Measurements from ENCODE around the gene PRKN. TPM values are rescaled to one million over a fixed set of nuclear protein-coding genes. Genes with fewer than 3 reads are reported as not detected.

PRKN gene
- total RNA-seq, 1 donor from 2014 or later = 1.2 TPM

- no peak for DNase-seq (ENCODE audit: low read depth)
- H3K4me3 ChIP-seq (ENCODE audit: low read depth, low read length) = no peak overlapping the region
- H3K36me3 ChIP-seq (ENCODE audit: control insufficient read depth, insufficient read depth, low read length) = no peaks in the 10 kb centered on the region
- no peaks in the 10 kb centered on the region for H3K27me3 ChIP-seq (ENCODE audit: control insufficient read depth, insufficient read depth, low read length)
- no peak for TF ChIP-seq CTCF (IDR thresholded peaks at IDR 0.05; ENCODE audit: insufficient read depth, low read length, poor library complexity, severe bottlenecking)
These were observed 1350.5 kb downstream of the PRKN start for GRCh38 chr6:161377116-161377515.

DNA sequence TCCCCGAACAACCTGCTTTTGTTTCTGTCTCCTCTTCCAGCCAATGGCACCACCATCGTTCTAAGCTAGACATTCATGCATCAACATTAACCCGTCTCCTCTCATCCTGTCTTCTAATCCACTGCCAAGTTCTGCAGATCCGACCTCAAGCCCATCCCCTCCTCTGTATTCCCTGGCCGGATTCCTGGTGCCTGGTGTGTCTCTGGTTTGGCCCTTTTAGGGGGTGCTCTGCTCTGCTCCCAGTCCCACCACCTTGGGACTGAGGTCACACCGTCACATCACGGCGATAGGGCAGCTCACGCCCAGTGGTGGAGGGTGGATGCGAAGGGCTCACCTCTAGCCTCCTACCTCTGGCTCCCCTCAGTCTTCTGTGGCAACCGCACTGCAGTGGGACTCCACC, 1351.2 kb downstream of the PRKN start:
- no peak overlapping the region for H3K4me3 ChIP-seq (ENCODE audit: low read depth, low read length)
- DNase-seq (ENCODE audit: low read depth) = no peak
- H3K36me3 ChIP-seq (ENCODE audit: control insufficient read depth, insufficient read depth, low read length) = no peaks in the 10 kb centered on the region
- no peak for TF ChIP-seq CTCF (IDR thresholded peaks at IDR 0.05; ENCODE audit: insufficient read depth, low read length, poor library complexity, severe bottlenecking)
- no peaks in the 10 kb centered on the region for H3K27me3 ChIP-seq (ENCODE audit: control insufficient read depth, insufficient read depth, low read length)

DNA sequence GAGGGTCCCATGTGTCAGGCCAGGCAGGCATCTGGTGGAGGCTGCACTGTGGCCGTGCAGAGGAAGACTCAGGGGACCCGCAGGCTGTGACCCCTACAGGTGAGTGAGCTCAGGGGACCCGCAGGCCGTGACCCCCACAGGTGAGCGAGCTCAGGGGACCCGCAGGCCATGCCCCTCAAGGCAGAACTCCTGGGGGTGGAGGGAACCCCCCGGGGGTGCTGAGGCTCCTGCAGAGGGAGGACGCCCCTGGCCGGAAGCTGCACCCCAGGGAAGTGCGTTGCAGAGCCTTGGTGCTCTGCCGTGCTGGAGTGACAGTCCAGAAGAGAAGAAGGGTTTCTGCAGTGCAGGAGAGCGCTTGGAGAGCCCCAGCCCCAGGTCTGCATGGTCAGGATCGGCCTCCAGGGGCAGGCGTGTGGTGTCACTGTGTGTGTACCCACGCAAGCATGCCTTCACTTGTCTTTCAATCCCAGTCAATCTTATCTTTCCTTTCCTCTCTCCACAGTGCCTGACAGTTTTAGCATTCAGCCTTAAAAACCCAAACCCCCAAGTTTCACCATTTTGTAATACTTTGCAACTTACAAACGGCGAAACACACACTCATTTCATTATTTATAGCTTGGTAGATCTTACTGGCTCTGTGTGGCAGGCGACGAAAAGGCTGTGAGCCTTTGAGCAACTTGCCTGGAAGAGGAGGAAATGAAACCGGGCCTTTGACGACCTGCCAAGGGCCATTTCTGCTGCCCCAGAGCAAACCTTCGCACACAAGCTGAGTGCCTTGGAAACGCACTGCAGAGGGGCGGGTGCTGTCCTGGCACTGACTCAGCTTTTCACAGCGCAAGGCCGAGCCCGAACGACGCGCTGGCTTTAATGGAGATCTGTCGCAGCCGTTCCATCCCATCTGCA, 1352.3 kb downstream of the PRKN start:
- H3K36me3 ChIP-seq (ENCODE audit: control insufficient read depth, insufficient read depth, low read length) = no peaks in the 10 kb centered on the region
- peak; percentile 22 for TF ChIP-seq CTCF (IDR thresholded peaks at IDR 0.05; ENCODE audit: insufficient read depth, low read length, poor library complexity, severe bottlenecking)
- no peak for DNase-seq (ENCODE audit: low read depth)

GRCh38 chr6:161373905-161374451, 1353.6 kb downstream of the PRKN start:
- peak; percentile 92 for TF ChIP-seq CTCF (IDR thresholded peaks at IDR 0.05; ENCODE audit: insufficient read depth, low read length, poor library complexity, severe bottlenecking)
- H3K4me3 ChIP-seq (ENCODE audit: low read depth, low read length) = no peak overlapping the region
- H3K27me3 ChIP-seq (ENCODE audit: control insufficient read depth, insufficient read depth, low read length) = no peaks in the 10 kb centered on the region
- H3K36me3 ChIP-seq (ENCODE audit: control insufficient read depth, insufficient read depth, low read length) = no peaks in the 10 kb centered on the region
- no peak for DNase-seq (ENCODE audit: low read depth)

More for the DNA sequence above, 1352.3 kb downstream of the PRKN start:
- Histone ChIP-seq H3K4me3 (ENCODE audit: low read depth, low read length) (no peak overlapping the region), H3K27me3 (ENCODE audit: control insufficient read depth, insufficient read depth, low read length) (no peaks in the 10 kb centered on the region)

GRCh38 chr6:161372422-161372793, 1355.2 kb downstream of the PRKN start:
- Histone ChIP-seq H3K4me3 (ENCODE audit: low read depth, low read length) (no peak overlapping the region), H3K27me3 (ENCODE audit: control insufficient read depth, insufficient read depth, low read length) (no peaks in the 10 kb centered on the region), H3K36me3 (ENCODE audit: control insufficient read depth, insufficient read depth, low read length) (no peaks in the 10 kb centered on the region)
- no peak for DNase-seq (ENCODE audit: low read depth)
- no peak for TF ChIP-seq CTCF (IDR thresholded peaks at IDR 0.05; ENCODE audit: insufficient read depth, low read length, poor library complexity, severe bottlenecking)

Measured in kidney epithelial cell (primary cell).